GM19193 (cell line): Measurements from ENCODE around the gene TRAF7.

ENCODE experiments used
- POLR2A ChIP-seq: IDR thresholded peaks from 4 replicates; pipeline ENCODE4 v1.6.1; 2011; ENCODE audit not compliant: insufficient read depth, insufficient read length; ENCODE audit errors: extremely low read depth

The TRAF7 gene

DNA sequence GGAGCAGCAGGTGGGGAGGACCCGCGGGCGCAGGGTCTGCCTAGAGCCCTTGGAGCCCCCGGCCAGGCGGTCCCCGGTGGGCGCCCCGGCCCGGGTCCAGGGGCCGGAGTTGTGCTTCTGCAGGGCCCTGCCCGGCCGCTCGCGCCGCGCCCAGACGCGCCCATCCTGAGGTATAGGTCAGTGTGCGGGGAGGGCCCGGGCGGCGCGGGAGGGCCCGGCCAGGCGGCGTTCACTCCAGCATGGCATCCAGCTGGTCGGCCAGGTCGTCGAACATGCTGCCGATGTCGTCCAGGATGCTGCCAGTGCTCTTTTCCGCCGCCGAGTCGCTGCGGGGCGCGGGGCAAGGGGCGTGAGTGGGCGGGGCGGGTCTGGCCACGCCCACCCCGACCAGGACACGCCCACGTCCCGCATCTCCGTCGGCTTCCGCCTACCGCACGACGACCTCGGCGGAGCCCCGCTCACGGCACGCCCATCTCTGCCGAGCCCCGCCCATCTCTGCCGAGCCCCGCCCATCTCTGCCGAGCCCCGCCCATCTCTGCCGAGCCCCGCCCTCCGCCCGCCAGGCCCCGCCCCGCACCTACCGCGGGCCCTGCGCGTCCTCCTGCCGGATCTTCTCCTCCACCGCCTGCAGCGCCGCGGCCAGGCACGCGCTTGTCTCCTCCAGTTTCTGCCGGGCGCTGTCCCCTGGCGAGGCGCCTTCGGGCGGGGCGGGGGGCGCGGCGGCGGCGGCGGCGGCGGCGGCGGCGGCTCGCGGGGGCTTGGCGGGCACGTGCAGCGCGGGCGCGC, 22.9 kb downstream of the TRAF7 start:
- no peak for TF ChIP-seq POLR2A

DNA sequence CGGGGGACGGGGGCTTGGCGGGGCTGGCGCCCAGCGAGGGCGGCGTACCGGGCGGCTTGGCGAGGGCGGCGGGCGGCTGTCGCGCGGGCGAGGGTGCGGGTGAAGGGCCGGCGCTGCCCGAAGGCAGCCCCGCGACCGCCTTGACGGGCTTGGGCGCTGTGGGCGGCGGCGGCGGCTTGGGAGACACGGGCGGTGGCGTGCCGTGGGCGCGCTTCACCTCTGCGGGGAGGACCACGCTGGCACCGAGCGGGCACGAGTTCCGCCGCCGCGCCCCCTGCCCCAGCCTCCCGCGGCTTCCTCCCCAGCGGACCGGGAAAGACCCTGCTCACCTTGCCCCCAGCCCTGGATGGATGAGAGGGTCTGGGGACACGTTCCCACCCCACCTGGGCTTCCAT, 23.5 kb downstream of the TRAF7 start:
- TF ChIP-seq POLR2A: no peak

DNA sequence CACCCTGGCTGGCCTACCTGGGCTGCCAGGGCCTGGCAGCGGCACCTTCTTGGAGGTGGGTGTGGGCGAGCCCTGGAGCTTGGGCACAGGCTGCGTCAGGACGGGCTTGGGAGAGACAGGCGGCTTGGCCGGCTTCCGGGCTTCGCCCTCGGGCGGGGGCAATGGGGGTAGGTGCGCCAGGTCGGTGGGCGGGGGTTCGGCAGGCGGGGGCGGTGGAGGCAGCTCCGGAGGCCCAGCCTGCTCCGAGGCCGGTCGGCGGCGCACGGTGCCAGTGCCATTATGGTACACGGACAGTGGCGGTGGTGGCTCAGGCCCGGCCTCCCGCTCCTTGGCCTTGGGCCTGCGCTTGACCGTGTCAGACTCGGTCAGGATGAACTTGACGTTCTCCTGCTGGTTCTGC, 24.0 kb downstream of the TRAF7 start:
- no peak for TF ChIP-seq POLR2A

DNA sequence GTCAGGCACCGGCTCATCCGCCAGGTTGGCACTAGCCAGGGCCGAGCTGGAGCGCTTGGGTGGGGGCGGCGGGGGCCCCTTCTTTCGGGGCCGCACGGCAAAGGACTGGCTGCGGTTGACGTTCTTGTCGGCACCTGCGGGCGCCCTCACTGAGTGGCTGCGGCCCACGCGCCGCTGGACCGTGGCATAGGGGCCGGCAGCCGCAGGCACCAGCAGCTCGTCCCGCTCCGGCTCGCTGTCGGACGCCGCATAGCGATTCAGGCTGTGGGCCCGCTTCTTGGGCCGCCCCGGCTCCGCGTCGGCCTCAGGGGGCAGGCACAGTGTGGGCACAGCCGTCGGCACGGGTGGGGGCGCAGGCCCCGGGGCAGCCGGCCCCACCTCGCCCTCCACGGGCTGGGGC, 24.9 kb downstream of the TRAF7 start:
- no peak for TF ChIP-seq POLR2A

DNA sequence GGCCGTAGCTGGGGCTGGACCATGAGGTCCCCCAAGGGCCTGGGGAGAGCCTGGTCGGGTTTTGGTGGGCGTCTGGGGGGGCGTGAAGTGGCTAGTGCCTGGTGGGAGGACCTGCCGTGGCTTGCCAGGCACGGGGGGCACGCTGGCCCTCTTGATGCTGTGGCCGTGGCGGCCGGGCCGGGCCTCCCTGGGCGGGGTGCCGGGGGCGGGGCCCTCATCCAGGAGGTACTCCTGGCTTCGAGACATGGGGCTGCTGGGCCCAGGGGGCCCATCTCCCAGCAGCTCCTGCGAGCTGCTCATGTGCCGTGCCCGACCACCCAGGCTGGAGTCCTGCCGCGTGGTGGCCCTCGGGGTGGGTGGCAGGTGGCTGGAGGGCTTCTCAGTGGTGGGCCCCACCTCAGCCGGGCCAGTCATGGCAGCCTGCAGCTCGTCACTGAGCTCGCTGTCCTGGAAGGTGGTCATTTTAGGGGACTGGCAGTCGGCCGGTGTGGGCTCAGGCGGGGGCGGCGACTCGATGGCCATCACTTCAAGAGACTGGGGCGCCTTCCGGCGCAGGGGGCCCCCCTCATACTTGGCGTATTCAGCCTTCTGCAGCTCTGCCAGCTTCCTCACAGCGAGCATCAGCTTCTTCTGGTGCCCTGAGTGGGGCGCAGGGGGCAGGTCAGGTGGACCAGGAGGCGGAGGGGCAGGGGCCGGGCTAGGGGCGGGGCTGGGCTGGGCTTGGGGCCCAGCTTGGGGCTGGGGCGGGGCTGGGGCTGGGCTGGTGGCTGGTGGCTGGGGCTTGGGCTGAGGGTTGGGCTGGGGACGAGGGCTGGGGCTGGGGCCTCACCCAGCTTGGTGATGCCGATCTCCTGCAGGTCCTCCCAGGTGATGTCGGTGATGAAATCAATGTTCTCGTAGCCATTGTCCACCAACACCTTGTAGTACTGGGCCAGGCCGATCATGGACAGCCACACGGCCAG, 25.7 kb downstream of the TRAF7 start:
- no peak for TF ChIP-seq POLR2A

DNA sequence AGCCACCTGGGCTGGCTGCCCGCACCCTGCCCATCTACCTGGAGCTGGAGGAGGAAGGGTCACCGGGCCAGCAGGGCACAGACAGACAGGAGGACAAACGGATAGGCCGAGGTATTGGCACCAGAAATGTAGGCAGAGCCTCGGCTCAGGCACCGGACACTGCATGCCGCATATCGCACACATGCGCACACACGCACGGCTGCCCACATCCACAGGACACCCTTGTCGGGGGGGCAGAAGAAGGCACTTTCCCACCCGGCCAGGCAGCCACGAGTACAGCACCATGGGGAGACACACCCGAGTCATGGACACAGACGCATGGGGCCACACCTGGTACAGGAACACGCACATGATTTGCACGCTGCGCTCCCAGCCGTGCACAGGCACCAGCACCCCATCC, 26.4 kb downstream of the TRAF7 start:
- no peak for TF ChIP-seq POLR2A

DNA sequence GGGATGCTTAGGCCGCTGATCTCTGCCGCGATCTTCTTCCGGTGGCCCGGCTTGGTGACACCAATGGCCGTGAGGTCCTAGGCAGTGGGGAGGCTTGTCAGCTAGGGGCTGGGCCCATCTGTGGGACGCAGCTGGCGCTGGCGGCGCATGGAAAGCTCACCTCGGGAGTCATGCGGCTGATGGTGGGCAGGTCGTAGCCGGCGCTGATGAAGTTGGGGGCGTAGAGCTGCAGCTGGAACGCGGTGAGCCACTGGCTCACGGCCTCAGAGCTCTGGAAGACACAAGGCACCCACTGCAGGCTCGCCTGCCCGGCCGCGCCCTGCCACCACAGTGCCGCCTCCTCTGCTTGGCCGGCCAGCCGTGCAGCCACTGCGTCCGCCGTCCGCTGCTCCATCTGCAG, 28.1 kb downstream of the TRAF7 start:
- no peak for TF ChIP-seq POLR2A

DNA sequence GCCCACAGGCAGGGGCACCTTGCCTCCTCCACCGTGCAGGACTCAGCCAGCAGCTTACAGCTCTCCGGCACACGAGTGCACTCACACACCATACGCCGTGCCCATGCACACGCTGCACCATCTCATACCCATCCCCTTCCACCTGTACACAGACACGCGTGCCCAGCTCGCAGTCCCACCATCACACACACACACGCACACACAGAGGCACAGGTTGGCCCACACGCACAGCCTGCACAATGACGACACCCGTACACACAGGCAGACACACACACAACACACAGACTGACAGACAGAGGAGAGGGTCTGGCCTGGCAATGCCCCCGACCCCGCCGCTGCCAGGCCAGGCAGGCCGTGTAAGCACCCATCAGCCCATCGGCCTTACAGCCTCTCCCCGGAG, 28.8 kb downstream of the TRAF7 start:
- TF ChIP-seq POLR2A: no peak

DNA sequence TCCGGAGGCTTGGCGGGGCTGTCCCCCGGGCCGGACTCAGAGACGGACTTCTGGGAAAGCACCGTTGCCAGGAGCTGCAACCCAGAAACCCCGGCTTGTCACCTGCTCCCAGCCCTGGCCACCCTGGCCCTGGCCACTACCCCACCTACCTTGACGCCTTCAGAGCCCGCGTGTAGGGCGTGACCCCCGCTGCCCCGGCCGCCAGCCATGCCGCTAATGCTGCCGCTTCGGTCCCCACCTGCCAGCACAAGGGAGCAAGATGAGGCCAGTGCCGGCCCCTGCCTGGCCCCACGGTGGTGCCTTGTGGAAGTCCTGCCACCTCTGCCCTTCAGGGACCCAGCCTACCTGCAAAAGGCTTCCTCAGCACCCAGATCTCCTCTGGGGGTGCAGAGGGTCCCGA, 29.4 kb downstream of the TRAF7 start:
- TF ChIP-seq POLR2A: no peak

DNA sequence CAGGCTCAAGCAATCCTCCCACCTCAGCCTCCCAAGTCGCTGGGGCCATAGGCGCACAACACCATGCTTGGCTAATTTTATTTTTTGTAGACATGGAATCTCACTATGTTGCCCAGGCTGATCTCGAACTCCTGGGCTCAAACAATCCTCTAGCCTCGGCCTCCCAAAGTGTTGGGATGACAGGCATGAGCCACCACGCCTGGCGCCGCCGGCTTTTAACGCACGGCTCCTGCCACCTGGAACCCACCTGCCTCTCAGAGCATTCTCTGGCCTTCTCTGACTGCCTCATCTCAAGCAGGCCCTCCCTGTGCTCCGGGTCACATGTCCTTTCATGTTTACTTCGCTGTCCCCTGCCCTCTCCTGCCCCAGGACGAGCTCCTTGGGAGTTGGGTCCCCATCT, 30.5 kb downstream of the TRAF7 start:
- no peak for TF ChIP-seq POLR2A

DNA sequence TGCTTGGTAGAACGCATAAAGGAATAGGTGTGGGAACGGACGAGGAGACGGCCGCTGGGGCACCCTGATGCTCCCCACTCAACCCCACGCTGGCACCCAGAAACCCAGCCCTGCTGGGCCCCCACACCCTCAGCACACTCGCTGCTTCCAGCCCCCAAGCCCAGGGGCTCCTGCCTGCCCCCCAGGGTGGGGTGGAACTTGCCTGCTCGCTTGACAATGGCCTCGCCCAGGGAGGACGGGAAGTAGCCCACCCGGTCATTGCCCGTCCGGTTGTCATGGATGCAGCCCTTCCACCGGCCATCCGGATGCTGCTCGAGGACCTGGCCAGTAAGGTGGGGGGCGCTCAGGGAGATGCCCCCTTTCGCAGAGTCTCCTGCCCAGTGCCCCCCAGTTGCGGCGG, 30.9 kb downstream of the TRAF7 start:
- no peak for TF ChIP-seq POLR2A

DNA sequence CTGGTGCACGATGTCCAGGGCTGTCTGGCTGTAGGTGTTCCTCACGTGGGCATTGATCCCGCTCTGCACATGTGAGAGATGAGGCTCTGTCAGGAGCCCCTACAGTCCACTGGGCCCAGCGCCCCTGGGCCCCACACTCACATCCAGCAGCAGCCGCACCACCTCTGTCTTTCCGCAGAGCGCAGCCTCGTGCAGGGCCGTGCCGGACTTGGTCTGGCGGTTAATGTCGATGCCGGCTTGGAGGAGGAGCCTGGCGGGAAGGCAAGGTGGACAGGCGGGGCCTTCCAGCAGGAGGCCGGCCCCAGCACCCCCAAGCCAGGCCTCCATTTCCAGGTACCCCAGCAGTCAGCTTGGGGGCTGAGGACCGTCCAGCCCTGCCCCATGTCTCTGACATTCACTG, 31.6 kb downstream of the TRAF7 start:
- TF ChIP-seq POLR2A: no peak

DNA sequence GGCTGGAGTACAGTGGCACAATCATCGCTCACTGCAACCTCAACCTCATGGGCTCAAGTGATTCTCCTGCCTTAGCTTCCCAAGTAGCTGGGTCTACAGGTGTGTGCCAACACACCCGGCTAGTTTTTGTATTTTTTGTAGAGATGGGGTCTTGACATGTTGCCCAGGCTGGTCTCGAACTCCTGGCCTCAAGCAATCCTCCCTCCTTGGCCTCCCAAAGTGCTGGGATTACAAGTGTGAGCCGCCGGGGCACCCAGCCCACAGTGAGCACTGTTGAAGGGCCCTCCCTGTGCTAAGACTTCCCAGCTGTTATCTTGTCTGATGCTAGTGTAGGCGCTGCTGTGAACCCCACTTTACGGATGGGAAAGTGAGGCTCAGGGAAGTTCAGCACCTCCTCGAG, 32.8 kb downstream of the TRAF7 start:
- no peak for TF ChIP-seq POLR2A

DNA sequence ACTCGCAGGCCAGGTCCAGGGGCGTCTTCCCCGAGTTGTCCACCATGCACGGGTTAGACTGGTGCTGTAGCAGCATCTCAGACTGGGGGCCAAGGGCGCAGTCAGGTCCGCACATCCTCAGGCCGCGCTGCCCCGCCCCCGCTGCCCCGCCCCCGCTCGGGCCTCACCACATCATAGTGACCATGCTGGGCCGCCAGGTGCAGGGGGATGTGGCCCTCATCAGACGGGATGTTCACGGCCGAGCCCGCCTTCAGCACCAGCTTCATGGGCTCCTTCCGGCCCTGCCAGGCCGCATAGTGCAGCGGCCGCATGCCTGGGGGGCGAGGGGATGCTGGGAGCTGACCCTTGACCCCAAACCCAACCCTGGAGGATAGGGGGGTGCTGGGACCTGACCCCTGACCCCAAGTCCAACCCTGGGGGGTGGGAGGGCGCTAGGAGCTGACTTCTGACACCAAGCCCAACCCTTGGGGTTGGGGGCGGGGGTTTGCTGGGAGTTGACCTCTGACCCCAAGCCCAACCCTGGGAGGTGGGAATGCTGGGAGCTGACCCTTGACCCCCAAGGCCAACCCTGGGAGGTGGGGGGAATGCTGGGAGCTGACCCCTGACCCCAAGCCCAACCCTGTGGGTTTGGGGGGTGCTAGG, 33.8 kb downstream of the TRAF7 start:
- no peak for TF ChIP-seq POLR2A

DNA sequence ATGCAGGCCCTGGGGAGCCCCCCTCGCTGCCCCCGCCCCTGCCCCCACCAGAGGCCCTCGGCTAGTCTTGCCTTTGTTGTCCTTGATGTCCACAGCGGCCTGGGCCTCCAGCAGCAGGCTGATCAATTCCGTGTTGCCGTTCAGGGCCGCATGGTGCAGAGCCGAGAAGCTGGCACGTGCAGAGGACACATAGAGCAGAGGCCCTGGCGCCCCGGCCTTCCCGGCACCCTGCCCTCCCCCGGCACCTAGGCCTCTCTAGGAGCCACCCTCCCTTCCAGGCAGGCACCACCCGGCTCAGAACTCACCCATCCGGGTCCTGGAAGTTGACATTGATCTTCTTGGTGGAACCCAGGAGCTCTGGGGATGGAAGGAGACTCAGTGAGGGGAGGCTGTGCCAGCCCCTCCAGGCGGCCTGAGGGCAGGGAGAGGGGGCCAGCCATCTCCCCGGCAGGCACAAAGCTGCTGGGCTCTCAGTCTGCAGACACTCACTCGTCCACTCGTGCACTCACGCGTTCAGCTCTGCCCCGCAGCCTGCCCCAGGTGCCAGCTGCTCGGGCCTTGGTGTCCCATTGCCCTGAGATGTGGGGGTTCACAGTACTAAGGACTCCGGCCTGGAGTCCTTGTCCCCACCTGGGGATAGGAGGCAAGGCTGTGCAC, 34.5 kb downstream of the TRAF7 start:
- TF ChIP-seq POLR2A: no peak
